T-helper 2 cell treated with Interferon-gamma antibody and Interleukin-4, amounts not matched to agents 100 ng/mL and 5 ng/mL, for 36 hours (primary cell): ENCODE measurements around the gene LDB2. TPM values are rescaled to one million over a fixed set of nuclear protein-coding genes. Genes with fewer than 3 reads are reported as not detected.

ENCODE experiments used
- intact Hi-C: fragments of 100-400 bp; cut with micrococcal nuclease; formaldehyde crosslinking; loops from one replicate; pipeline ENCODE4 v1.15.1; 2023
- total RNA-seq: library from RNA; stranded (reverse); gene quantifications from 2 replicates; pipeline ENCODE4 v1.2.3, GENCODE V29; 2022

Gene LDB2
- total RNA-seq = not detected in 2 replicates

- intact Hi-C loops = no loop called here
Measured at GRCh38 chr4:16897991-16898827, at the start of gene LDB2. Gene LDB2, minus strand, starts transcription at chr4:16898645.

GRCh38 chr4:16942491-16942890 is 44.0 kb upstream of the LDB2 start:
- intact Hi-C loops = no loop called here

- intact Hi-C loops = no loop called here
Measured at GRCh38 chr4:16939178-16939577, 40.7 kb upstream of the LDB2 start.

- intact Hi-C loops = no loop called here
Measured at GRCh38 chr4:16938512-16939040, 40.1 kb upstream of the LDB2 start.

GRCh38 chr4:16931339-16932305 is 33.2 kb upstream of the LDB2 start:
- intact Hi-C loops = no loop called here

- intact Hi-C loops = no loop called here
Measured at GRCh38 chr4:16926214-16926613, 27.8 kb upstream of the LDB2 start.

- intact Hi-C loops = loop anchor here (10.0 kb wide), 1 partner anchor 84 kb away; no protein-coding TSS in a partner anchor
Measured at GRCh38 chr4:16918716-16919115, 20.3 kb upstream of the LDB2 start.

- intact Hi-C loops = loop anchor here (1.0 to 10.0 kb wide), 6 partner anchors 82 to 890 kb away; no protein-coding TSS in a partner anchor
Measured at GRCh38 chr4:16916719-16917337, 18.4 kb upstream of the LDB2 start.

GRCh38 chr4:16916031-16916430 is 17.6 kb upstream of the LDB2 start:
- intact Hi-C loops = loop anchor here (1.0 to 10.0 kb wide), 6 partner anchors 81 to 889 kb away; no protein-coding TSS in a partner anchor

- intact Hi-C loops = loop anchor here (10.0 kb wide), 1 partner anchor 79 kb away; no protein-coding TSS in a partner anchor
Measured at GRCh38 chr4:16914208-16914607, 15.8 kb upstream of the LDB2 start.

GRCh38 chr4:16912896-16913295 is 14.5 kb upstream of the LDB2 start:
- intact Hi-C loops = loop anchor here (10.0 kb wide), 1 partner anchor 78 kb away; no protein-coding TSS in a partner anchor

GRCh38 chr4:16909281-16909680 is 10.8 kb upstream of the LDB2 start:
- intact Hi-C loops = no loop called here

- intact Hi-C loops = no loop called here
Measured at GRCh38 chr4:16908377-16909021, 10.1 kb upstream of the LDB2 start.

- intact Hi-C loops = no loop called here
Measured at GRCh38 chr4:16900325-16900724, 1.9 kb upstream of the LDB2 start.

- intact Hi-C loops = no loop called here
Measured at GRCh38 chr4:16896881-16897750, 1.3 kb downstream of the LDB2 start.

- intact Hi-C loops = no loop called here
Measured at GRCh38 chr4:16894406-16894805, 4.0 kb downstream of the LDB2 start.

GRCh38 chr4:16893141-16893651 is 5.2 kb downstream of the LDB2 start:
- intact Hi-C loops = no loop called here

- intact Hi-C loops = no loop called here
Measured at GRCh38 chr4:16890651-16891050, 7.8 kb downstream of the LDB2 start.

GRCh38 chr4:16889945-16890344 is 8.5 kb downstream of the LDB2 start:
- intact Hi-C loops = no loop called here
